SU-DHL-6 (cell line): Measurements from ENCODE around the gene MERTK.

Source experiments
- H2AFZ ChIP-seq: fragments of 200-600 bp; sonication (generic); 2 replicates; pipeline ENCODE4 v1.6.1; 2014; ENCODE audit warnings: low read depth, mild to moderate bottlenecking, moderate library complexity, mixed read lengths, antibody characterized with exemption, low read length; ENCODE audit not compliant: severe bottlenecking
- H3F3A ChIP-seq: fragments of 200-600 bp; shearing (Covaris generic); 2 replicates; pipeline ENCODE4 v1.6.0; 2016; ENCODE audit warnings: antibody characterized with exemption, mild to moderate bottlenecking; ENCODE audit not compliant: insufficient read depth
- H3K27ac ChIP-seq: fragments of 200-600 bp; sonication (generic); 2 replicates; pipeline ENCODE4 v1.5.1; 2016; ENCODE audit warnings: low read depth, mild to moderate bottlenecking, low read length, moderate library complexity, mixed read lengths
- H3K27me3 ChIP-seq: fragments of 200-600 bp; sonication (generic), shearing (Covaris generic); 2 replicates; pipeline ENCODE4 v1.6.0; 2014; ENCODE audit warnings: mild to moderate bottlenecking, low read length
- H3K36me3 ChIP-seq: fragments of 200-600 bp; sonication (generic); 2 replicates; pipeline ENCODE4 v1.6.1; 2014; ENCODE audit warnings: mild to moderate bottlenecking, low read length, mixed read lengths
- H3K4me2 ChIP-seq: fragments of 300-600, 200-600 bp; shearing (Covaris generic), sonication (generic); 2 replicates; pipeline ENCODE4 v1.6.0; 2014; ENCODE audit warnings: low read length, low read depth, mild to moderate bottlenecking; ENCODE audit not compliant: poor library complexity, severe bottlenecking
- H3K4me3 ChIP-seq: fragments of 200-600 bp; sonication (generic); 2 replicates; pipeline ENCODE4 v1.5.1; 2014; ENCODE audit warnings: antibody characterized with exemption, low read length, mild to moderate bottlenecking, mixed read lengths; ENCODE audit not compliant: insufficient read depth, poor library complexity, severe bottlenecking
- H3K79me2 ChIP-seq: fragments of 200-600 bp; sonication (generic); 2 replicates; pipeline ENCODE4 v1.6.1; 2014; ENCODE audit warnings: mild to moderate bottlenecking, low read length, moderate library complexity; ENCODE audit not compliant: insufficient read depth
- H3K9ac ChIP-seq: fragments of 200-600 bp; sonication (generic); 2 replicates; pipeline ENCODE4 v1.7.0; 2014; ENCODE audit warnings: mild to moderate bottlenecking, low read length
- H3K9me2 ChIP-seq: fragments of 200-600 bp; sonication (generic); replicated peaks from 2 replicates; pipeline ENCODE4 v1.6.1; 2014; ENCODE audit warnings: low read length; ENCODE audit not compliant: insufficient read depth
- H3K9me3 ChIP-seq: fragments of 200-600 bp; sonication (generic); 2 replicates; pipeline ENCODE4 v1.6.1; 2014; ENCODE audit warnings: low read length, mixed read lengths; ENCODE audit not compliant: insufficient read depth
- H4K20me1 ChIP-seq: fragments of 200-600 bp; sonication (generic); 2 replicates; pipeline ENCODE4 v1.6.1; 2014; ENCODE audit warnings: low read depth, mild to moderate bottlenecking, antibody characterized with exemption, low read length, moderate library complexity, mixed read lengths
- CTCF ChIP-seq: fragments of 200-600 bp; sonication (generic); IDR thresholded peaks from one replicate; pipeline ENCODE4 v1.5.1; 2017; ENCODE audit warnings: antibody characterized with exemption, mild to moderate bottlenecking, low read length, moderate library complexity; ENCODE audit not compliant: insufficient read depth, poor library complexity, severe bottlenecking
- EZH2phosphoT487 ChIP-seq: fragments of 200-600 bp; sonication (generic), shearing (Covaris generic); conservative IDR thresholded peaks from 2 replicates; pipeline ENCODE4 v1.6.1; 2018; ENCODE audit warnings: mild to moderate bottlenecking, antibody characterized with exemption, low read length, moderate library complexity, mixed read lengths

Gene MERTK

GRCh38 chr2:112054847-112055729 is 156.7 kb downstream of the MERTK start, which contains the start of gene TMEM87B:
TMEM87B (plus strand) TSS chr2:112055269; CDS start chr2:112055592, 323 bp downstream.
- Histone ChIP-seq H3K9me3 (no peaks in the 10 kb centered on the region), H3F3A (0 out of 2 replicates have a peak, but pooled peaks cover 5% of the 10 kb centered on the region), H4K20me1 (no peaks in the 10 kb centered on the region), H3K27me3 (no peaks in the 10 kb centered on the region), H3K4me2 (peak within 1 kb of the TSS; percentile 83), H3K9me2 (no peaks in the 10 kb centered on the region), H2AFZ (peak within 1 kb of the TSS; percentile 89), H3K27ac (peak within 1 kb of the TSS; percentile 77), H3K79me2 (peaks cover 21% of the 10 kb centered on the region), H3K36me3 (no peaks in the 10 kb centered on the region), H3K4me3 (peak within 1 kb of the TSS; percentile 88), H3K9ac (peak within 1 kb of the TSS; percentile 87)
- TF ChIP-seq CTCF: no peak
- no peak for TF ChIP-seq EZH2phosphoT487

- peak overlapping the region; percentile 77 for H3K27ac ChIP-seq
- TF ChIP-seq CTCF: no peak
- no peak for TF ChIP-seq EZH2phosphoT487
- H2AFZ ChIP-seq: peak overlapping the region; percentile 70
- H3K4me2 ChIP-seq: peak overlapping the region; percentile 83
- no peaks in the 10 kb centered on the region for H4K20me1 ChIP-seq
- H3K9me3 ChIP-seq: no peaks in the 10 kb centered on the region
- H3F3A ChIP-seq: 0 out of 2 replicates have a peak, but pooled peaks cover 5% of the 10 kb centered on the region
- H3K27me3 ChIP-seq: no peaks in the 10 kb centered on the region
- peaks cover 21% of the 10 kb centered on the region for H3K79me2 ChIP-seq
- H3K9ac ChIP-seq: peak overlapping the region; percentile 87
- H3K9me2 ChIP-seq: no peaks in the 10 kb centered on the region
- peak overlapping the region; percentile 88 for H3K4me3 ChIP-seq
- peaks cover 4% of the 10 kb centered on the region; the same call in 1 of the 2 replicates for H3K36me3 ChIP-seq
These were observed 157.6 kb downstream of the MERTK start for GRCh38 chr2:112055730-112056625.

- peak overlapping the region; percentile 88 for H3K4me3 ChIP-seq
- H3K36me3 ChIP-seq: peaks cover 8% of the 10 kb centered on the region; the same call in 1 of the 2 replicates
- H3K27ac ChIP-seq: peak overlapping the region; percentile 77
- H3K27me3 ChIP-seq: no peaks in the 10 kb centered on the region
- H3F3A ChIP-seq: 0 out of 2 replicates have a peak, but pooled peaks cover 5% of the 10 kb centered on the region
- peaks cover 21% of the 10 kb centered on the region for H3K79me2 ChIP-seq
- H3K9me2 ChIP-seq: no peaks in the 10 kb centered on the region
- H3K4me2 ChIP-seq: peak overlapping the region; percentile 83
- peak overlapping the region; percentile 87 for H3K9ac ChIP-seq
- H2AFZ ChIP-seq: no peak overlapping the region
- H4K20me1 ChIP-seq: no peaks in the 10 kb centered on the region
- H3K9me3 ChIP-seq: no peaks in the 10 kb centered on the region
- TF ChIP-seq EZH2phosphoT487 (no peak), CTCF (no peak)
These were observed 158.2 kb downstream of the MERTK start for GRCh38 chr2:112056626-112056987.
